ENCODE measurements around the gene EFCAB9. TPM values are rescaled to one million over a fixed set of nuclear protein-coding genes. Genes with fewer than 3 reads are reported as not detected.

The EFCAB9 gene
- total and polyA plus RNA-seq, 2 of the 8 experiments (the other 6 are each of a cell fraction or from before 2014, with no cell fraction given): not detected

GRCh38 chr5:172223901-172224873, 30.2 kb downstream of the EFCAB9 start (continued):
- TF ChIP-seq, protein P1, sequence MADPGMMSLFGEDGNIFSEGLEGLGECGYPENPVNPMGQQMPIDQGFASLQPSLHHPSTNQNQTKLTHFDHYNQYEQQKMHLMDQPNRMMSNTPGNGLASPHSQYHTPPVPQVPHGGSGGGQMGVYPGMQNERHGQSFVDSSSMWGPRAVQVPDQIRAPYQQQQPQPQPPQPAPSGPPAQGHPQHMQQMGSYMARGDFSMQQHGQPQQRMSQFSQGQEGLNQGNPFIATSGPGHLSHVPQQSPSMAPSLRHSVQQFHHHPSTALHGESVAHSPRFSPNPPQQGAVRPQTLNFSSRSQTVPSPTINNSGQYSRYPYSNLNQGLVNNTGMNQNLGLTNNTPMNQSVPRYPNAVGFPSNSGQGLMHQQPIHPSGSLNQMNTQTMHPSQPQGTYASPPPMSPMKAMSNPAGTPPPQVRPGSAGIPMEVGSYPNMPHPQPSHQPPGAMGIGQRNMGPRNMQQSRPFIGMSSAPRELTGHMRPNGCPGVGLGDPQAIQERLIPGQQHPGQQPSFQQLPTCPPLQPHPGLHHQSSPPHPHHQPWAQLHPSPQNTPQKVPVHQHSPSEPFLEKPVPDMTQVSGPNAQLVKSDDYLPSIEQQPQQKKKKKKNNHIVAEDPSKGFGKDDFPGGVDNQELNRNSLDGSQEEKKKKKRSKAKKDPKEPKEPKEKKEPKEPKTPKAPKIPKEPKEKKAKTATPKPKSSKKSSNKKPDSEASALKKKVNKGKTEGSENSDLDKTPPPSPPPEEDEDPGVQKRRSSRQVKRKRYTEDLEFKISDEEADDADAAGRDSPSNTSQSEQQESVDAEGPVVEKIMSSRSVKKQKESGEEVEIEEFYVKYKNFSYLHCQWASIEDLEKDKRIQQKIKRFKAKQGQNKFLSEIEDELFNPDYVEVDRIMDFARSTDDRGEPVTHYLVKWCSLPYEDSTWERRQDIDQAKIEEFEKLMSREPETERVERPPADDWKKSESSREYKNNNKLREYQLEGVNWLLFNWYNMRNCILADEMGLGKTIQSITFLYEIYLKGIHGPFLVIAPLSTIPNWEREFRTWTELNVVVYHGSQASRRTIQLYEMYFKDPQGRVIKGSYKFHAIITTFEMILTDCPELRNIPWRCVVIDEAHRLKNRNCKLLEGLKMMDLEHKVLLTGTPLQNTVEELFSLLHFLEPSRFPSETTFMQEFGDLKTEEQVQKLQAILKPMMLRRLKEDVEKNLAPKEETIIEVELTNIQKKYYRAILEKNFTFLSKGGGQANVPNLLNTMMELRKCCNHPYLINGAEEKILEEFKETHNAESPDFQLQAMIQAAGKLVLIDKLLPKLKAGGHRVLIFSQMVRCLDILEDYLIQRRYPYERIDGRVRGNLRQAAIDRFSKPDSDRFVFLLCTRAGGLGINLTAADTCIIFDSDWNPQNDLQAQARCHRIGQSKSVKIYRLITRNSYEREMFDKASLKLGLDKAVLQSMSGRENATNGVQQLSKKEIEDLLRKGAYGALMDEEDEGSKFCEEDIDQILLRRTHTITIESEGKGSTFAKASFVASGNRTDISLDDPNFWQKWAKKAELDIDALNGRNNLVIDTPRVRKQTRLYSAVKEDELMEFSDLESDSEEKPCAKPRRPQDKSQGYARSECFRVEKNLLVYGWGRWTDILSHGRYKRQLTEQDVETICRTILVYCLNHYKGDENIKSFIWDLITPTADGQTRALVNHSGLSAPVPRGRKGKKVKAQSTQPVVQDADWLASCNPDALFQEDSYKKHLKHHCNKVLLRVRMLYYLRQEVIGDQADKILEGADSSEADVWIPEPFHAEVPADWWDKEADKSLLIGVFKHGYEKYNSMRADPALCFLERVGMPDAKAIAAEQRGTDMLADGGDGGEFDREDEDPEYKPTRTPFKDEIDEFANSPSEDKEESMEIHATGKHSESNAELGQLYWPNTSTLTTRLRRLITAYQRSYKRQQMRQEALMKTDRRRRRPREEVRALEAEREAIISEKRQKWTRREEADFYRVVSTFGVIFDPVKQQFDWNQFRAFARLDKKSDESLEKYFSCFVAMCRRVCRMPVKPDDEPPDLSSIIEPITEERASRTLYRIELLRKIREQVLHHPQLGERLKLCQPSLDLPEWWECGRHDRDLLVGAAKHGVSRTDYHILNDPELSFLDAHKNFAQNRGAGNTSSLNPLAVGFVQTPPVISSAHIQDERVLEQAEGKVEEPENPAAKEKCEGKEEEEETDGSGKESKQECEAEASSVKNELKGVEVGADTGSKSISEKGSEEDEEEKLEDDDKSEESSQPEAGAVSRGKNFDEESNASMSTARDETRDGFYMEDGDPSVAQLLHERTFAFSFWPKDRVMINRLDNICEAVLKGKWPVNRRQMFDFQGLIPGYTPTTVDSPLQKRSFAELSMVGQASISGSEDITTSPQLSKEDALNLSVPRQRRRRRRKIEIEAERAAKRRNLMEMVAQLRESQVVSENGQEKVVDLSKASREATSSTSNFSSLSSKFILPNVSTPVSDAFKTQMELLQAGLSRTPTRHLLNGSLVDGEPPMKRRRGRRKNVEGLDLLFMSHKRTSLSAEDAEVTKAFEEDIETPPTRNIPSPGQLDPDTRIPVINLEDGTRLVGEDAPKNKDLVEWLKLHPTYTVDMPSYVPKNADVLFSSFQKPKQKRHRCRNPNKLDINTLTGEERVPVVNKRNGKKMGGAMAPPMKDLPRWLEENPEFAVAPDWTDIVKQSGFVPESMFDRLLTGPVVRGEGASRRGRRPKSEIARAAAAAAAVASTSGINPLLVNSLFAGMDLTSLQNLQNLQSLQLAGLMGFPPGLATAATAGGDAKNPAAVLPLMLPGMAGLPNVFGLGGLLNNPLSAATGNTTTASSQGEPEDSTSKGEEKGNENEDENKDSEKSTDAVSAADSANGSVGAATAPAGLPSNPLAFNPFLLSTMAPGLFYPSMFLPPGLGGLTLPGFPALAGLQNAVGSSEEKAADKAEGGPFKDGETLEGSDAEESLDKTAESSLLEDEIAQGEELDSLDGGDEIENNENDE (IDR thresholded peaks at IDR 0.05; ENCODE audit: insufficient replicate concordance, low read length): no peak
- TF ChIP-seq RFX5 (IDR thresholded peaks at IDR 0.05; ENCODE audit: borderline replicate concordance, low read depth, low read length): no peak
- TF ChIP-seq JUND (IDR thresholded peaks at IDR 0.05; ENCODE audit: low read length): no peak

All from H1 (cell line).